Measurements from ENCODE around the gene PAOX.

- TF ChIP-seq POLR2A (IDR thresholded peaks at IDR 0.05): no peak
- TF ChIP-seq CTCF (IDR thresholded peaks at IDR 0.05): no peak
- TF ChIP-seq EP300 (IDR thresholded peaks at IDR 0.05): no peak
Measured at GRCh38 chr10:133420579-133420978, 41.5 kb downstream of the PAOX start.
